Renal pelvis (tissue), 4 donors: ENCODE data around the gene FGF11. TPM values are rescaled to one million over a fixed set of nuclear protein-coding genes. Genes with fewer than 3 reads are reported as not detected.

Source experiments
- DNase-seq: peaks from one replicate; pipeline ENCODE4 v3.0.0-alpha.2; 2013
- polyA plus RNA-seq, 3 donors: library from polyadenylated mRNA; unstranded; fragments of 120-200 nt; gene quantifications; one replicate each; pipeline ENCODE4 v1.2.1, GENCODE V29; 2013; ENCODE audit not compliant: insufficient read length in 3 of 3

The FGF11 gene
- polyA plus RNA-seq, 3 donors = 5.9 to 6.7 (median 6.0) TPM

- DNase-seq = no peak
Observed at GRCh38 chr17:7407485-7408251, 31.6 kb upstream of the FGF11 start, which contains the start of gene NLGN2. TSS of gene NLGN2 (plus strand) at chr17:7407845. CDS start at chr17:7408256, 411 bp downstream.

- DNase-seq = no peak
Observed at GRCh38 chr17:7408252-7408727, 31.0 kb upstream of the FGF11 start.

GRCh38 chr17:7408863-7409262 lies 30.4 kb upstream of the FGF11 start:
- DNase-seq = no peak

DNA sequence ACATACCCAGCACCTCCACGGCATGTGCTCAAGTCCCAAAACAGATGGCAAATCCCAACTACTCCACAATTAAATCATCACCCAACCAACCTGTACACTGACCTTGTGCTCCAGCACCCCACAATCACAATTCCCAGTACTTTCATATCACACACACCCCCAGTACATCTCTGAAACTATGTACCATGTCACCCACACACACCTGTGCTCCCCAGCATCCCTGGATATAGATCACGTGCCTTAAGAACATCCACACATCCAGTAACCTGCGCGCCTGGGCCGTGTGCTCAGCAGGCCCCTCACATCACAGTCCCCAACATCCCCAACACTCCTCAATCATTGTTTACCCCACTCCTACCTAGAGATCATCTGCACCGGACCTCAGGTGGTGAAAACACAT lies 29.6 kb upstream of the FGF11 start:
- DNase-seq = no peak

- no peak for DNase-seq
Observed at GRCh38 chr17:7410634-7411426, 28.5 kb upstream of the FGF11 start.

DNA sequence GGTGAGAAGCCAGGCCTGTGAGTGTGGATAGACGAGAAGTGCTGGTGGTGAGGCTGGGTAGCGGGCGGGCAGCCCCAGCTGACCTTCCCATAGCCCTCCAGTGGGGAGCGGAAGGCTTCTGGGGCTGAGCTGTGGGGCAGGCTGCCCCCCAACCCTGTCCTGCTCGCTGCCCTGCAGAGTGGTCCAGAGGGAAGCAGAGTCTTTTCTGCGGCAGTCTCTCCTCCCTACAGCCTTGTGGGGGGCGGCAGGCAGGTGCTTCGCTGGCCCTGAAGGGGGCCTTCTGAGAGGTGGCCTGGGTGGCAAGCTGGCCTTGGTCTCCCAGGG lies 27.9 kb upstream of the FGF11 start:
- DNase-seq = no peak

- DNase-seq = no peak
Observed at GRCh38 chr17:7413346-7413985, 25.8 kb upstream of the FGF11 start.

GRCh38 chr17:7414837-7415236 lies 24.5 kb upstream of the FGF11 start:
- no peak for DNase-seq

DNA sequence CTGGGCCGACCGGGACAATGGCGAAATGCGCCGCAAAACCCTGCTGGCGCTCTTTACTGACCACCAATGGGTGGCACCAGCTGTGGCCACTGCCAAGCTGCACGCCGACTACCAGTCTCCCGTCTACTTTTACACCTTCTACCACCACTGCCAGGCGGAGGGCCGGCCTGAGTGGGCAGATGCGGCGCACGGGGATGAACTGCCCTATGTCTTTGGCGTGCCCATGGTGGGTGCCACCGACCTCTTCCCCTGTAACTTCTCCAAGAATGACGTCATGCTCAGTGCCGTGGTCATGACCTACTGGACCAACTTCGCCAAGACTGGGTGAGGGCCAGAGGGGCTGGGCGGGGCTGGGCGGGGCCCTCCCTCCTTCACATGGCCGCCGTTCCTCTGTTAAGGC lies 23.5 kb upstream of the FGF11 start:
- no peak for DNase-seq

GRCh38 chr17:7416323-7416722 lies 23.0 kb upstream of the FGF11 start:
- DNase-seq = no peak

DNA sequence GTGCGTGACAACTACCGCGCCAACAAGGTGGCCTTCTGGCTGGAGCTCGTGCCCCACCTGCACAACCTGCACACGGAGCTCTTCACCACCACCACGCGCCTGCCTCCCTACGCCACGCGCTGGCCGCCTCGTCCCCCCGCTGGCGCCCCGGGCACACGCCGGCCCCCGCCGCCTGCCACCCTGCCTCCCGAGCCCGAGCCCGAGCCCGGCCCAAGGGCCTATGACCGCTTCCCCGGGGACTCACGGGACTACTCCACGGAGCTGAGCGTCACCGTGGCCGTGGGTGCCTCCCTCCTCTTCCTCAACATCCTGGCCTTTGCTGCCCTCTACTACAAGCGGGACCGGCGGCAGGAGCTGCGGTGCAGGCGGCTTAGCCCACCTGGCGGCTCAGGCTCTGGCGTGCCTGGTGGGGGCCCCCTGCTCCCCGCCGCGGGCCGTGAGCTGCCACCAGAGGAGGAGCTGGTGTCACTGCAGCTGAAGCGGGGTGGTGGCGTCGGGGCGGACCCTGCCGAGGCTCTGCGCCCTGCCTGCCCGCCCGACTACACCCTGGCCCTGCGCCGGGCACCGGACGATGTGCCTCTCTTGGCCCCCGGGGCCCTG lies 22.2 kb upstream of the FGF11 start:
- no peak for DNase-seq

DNA sequence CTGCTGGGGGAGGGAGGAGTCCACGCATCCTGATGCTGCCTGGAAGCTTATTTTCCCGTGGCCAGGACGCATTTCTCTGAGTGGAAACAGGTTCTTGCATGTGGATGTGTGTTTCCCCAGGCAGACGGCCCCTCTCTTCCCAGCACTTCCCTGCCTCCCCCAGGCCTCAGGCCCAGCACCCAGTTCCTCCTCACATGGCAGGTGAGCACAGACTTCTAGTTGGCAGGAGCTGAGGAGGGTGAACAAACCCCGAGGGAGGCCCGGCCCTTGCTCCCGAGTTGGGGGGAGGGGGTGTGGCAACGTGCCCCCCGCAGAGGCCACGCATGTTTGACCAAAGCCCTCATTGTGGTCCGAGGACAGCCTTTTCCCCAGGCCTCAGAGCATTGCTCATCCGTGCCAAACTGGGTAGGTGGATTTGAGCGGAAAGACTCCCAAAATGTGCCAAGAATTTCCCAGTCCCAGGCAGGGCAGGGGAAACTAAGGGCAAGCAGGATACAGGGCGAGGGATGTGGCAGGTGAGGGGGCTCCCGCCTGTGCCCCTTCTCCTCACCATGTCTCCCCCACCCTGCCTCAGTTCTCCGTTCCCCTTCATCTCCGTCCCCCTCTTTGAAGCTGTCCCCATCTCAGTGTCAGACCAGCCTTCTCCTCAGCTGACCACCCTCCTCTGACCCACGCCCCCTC lies 20.7 kb upstream of the FGF11 start:
- DNase-seq = no peak

DNA sequence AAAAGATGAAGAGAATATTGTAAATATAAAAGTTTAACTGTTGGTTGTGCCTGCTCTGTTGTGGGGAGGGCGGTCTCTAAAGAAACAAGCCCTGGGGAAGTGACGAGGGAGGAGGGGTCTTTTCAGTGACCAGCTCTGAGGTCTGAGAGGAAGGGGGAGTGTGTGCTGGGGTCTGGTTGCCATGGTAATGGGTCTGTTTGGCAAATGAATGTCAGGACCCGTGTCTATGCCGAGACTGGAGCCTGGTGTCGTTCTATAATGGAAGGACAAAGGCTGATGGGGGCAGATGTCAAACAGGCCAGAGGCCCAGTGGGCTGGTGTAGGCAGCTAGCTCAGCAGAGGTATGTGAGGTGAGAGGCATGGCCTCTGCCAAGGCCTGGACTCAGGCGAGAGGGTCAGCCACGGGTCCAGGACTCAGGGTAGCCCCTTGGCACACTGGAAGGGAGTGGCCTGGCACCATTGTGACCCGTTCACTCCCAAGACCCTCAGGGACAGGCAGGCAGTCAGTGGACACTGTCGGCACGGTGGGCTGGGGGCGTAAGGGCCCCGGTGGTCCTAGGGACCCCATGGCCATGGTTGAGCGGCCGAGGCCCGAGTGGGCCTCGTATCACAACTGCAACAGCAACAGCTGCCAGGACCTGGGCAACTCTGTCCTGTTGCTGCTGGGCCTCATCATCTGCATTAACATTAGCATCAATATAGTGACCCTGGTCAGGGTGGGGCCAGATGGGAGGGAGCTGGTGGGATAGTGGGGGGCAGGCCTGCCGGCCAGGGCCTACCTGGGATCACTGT lies 19.3 kb upstream of the FGF11 start, which contains the start of gene SPEM1:
Gene SPEM1, plus strand, starts transcription at position 506 of the 792 bp plus-strand sequence. Its CDS starts 61 bp downstream, at position 567.
- DNase-seq = peak; percentile 74

GRCh38 chr17:7421186-7421585 lies 18.1 kb upstream of the FGF11 start:
- DNase-seq = no peak

DNA sequence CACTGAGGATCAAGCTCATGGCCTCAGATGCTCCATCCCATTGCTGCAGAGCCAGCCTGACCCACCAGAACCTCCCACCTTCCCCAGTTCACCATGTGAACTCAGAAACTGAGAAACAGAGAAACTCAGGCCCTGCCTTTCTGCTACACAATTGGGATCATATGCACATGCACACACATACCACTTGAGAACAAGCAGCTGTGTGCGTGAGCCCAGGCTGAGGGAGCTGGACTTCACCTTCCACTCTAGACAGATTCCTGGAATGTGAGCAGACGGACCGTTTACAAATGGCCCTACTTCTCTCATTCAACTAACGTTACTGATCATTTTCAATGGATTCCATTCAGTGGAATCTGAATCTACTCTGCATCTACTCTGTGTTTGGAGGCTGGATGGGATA lies 15.6 kb upstream of the FGF11 start:
- no peak for DNase-seq

GRCh38 chr17:7425316-7425715 lies 14.0 kb upstream of the FGF11 start, which contains the start of gene SPEM2:
TSS of gene SPEM2 (plus strand) at chr17:7425616. CDS start at chr17:7425689, 73 bp downstream.
- no peak for DNase-seq

DNA sequence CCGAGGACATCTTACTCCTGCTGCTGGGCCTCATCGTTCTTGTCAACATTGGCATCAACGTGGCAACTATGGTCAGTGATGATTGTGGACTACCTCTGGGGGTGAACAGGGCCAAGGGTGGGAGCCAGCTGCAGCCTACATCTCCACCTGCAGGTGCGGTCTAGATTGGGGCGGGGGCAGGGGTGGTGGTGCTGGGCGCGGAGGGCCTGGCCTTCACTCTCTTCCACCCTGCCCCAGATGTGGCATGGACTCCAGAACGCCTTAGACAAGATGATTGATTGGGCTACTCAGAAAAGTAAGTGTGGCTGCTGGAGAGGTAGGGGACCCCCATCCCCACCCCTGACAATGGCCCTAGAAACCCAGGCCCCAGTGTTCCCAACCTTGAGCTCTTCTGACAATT lies 13.6 kb upstream of the FGF11 start:
- DNase-seq = no peak

GRCh38 chr17:7426203-7426863 lies 13.0 kb upstream of the FGF11 start:
- DNase-seq = no peak

DNA sequence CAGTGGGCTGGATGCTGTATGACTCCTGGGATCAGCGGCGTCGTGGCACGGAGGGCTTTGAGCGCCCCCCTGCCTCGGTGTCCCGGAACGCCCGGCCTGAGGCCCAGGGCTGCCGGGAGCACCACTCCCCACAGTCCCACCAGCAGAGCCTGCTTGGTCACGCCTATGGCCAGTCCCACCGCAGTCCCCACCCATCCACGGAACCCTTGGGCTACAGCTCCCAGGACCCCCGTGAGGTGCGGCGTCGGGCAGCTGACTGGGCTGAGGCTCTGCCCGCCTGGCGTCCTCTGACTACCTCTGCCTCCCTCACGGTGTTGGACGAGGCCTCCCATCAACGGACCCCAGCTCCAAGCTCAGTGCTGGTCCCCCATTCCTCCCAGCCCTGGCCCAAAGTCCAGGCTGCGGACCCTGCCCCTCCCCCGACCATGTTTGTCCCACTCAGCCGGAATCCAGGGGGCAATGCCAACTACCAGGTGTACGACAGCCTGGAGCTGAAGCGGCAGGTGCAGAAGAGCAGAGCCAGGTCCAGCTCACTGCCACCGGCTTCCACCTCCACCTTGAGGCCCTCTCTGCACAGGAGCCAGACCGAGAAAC lies 12.3 kb upstream of the FGF11 start:
- no peak for DNase-seq

DNA sequence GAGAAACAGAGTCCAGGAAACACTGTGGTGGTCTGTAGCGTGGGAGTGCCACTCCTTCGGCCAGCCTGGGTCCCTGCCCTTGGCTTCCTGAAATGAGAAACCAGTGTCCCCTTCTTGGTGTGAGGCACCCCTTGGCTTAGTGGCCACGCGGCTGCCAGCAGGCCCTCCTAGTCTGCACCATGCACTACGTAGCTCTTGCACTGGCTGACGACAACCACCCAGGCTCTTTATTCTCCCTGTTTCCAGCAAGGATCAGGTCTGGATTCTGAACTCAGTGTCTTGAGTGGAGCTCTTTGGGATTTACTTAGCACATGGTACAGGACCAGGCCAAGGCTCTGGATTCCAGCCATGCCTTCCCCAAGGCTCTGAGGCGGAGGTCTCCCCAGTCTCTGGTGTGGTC lies 11.8 kb upstream of the FGF11 start:
- no peak for DNase-seq
